Measurements from ENCODE around the gene SLC22A31.

- no peak for TF ChIP-seq CTCF (IDR thresholded peaks at IDR 0.05; ENCODE audit: low read length)
- TF ChIP-seq EZH2 (IDR thresholded peaks at IDR 0.05; ENCODE audit: borderline replicate concordance, low read length): no peak
These were observed 12.5 kb downstream of the SLC22A31 start for GRCh38 chr16:89187770-89188392.

Data from OCI-LY1 (cell line).